Putamen (tissue), 1 donor: Measurements from ENCODE around the gene CHKA.

Experiments used
- DNase-seq: peaks from one replicate; pipeline ENCODE4 v3.0.0-alpha.2; 2016; ENCODE audit warnings: low spot score

Gene CHKA

GRCh38 chr11:68071281-68072048 lies 49.7 kb downstream of the CHKA start:
- DNase-seq, result no peak

GRCh38 chr11:68067991-68068390 lies 53.2 kb downstream of the CHKA start:
- no peak for DNase-seq

- no peak for DNase-seq
Observed at GRCh38 chr11:68066742-68067141, 54.4 kb downstream of the CHKA start.

- DNase-seq, result no peak
Observed at GRCh38 chr11:68065841-68066240, 55.3 kb downstream of the CHKA start.

- DNase-seq, result no peak
Observed at GRCh38 chr11:68064926-68065325, 56.3 kb downstream of the CHKA start.

GRCh38 chr11:68061508-68061907 lies 59.7 kb downstream of the CHKA start:
- no peak for DNase-seq

GRCh38 chr11:68057807-68058206 lies 63.4 kb downstream of the CHKA start:
- no peak for DNase-seq

- no peak for DNase-seq
Observed at GRCh38 chr11:68056317-68057285, 64.6 kb downstream of the CHKA start.

GRCh38 chr11:68053981-68054812 lies 67.0 kb downstream of the CHKA start:
- DNase-seq, result no peak

- DNase-seq, result no peak
Observed at GRCh38 chr11:68053117-68053516, 68.1 kb downstream of the CHKA start.

GRCh38 chr11:68052137-68052873 lies 68.9 kb downstream of the CHKA start:
- no peak for DNase-seq

GRCh38 chr11:68051191-68052136 lies 69.7 kb downstream of the CHKA start:
- DNase-seq, result no peak

- DNase-seq, result no peak
Observed at GRCh38 chr11:68050371-68050841, 70.8 kb downstream of the CHKA start.

GRCh38 chr11:68049509-68050370 lies 71.4 kb downstream of the CHKA start:
- no peak for DNase-seq

- DNase-seq, result no peak
Observed at GRCh38 chr11:68048681-68049508, 72.3 kb downstream of the CHKA start.

GRCh38 chr11:68047437-68048290 lies 73.5 kb downstream of the CHKA start:
- DNase-seq, result no peak

GRCh38 chr11:68044898-68045351 lies 76.3 kb downstream of the CHKA start:
- no peak for DNase-seq
